Measurements from ENCODE around the gene DCAF8.

DCAF8 gene

DNA sequence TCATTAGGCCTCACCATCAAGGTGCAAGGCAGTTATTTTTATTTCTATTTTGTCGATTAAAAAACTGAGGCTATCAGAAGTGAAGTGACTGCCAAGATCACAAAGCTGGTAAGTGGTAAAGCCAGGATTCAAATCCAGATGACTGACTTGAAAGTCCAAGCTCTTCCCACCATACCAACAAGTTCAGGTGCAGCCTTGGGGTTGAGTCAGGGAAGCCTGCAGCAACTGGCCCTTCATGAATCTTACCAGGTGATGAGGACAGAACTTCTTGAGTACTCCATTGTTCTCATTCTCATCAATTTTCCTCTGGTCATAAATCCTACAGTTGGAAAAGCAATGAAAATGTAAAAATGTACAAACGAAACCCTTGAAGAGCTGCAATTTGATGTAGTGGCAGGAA, 37.0 kb downstream of the DCAF8 start:
- DNase-seq (ENCODE audit: low read depth): no peak

DNA sequence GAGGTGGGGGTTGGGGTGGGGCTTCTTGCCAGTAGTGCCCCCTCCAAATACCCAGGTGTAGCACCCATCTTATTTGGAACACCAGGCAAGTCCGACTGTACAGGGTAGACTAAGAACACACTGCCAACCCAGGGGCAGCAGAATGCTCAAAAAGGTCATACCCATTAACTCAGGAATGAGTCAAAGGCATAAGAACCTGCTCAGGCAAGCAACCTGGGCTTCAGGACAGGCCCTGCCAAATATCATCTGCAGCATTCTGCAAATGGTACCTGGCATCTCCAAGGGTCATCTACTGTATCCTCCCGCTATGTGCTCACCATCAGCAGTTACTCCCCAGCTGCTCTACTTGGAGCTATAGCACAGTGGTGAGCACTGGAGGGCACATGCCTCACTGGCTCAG, 37.7 kb downstream of the DCAF8 start:
- DNase-seq (ENCODE audit: low read depth): no peak

DNA sequence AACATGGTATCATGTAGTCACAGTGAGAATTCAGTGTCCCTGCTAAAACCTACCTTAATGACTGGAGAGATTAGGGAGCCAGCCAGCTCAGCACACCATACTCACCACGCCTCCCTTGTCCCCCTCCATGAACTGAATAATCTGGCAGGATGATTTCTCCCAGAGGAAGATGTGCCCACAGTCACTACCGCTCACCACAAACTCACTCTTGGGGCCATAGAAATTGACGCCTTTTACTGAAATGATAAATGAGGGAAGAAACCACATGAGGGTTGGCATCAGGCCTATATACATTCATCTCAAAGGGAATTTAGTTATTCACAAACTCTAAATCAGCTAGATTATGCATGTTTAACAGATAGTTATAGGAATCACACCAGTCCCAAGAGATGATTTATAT, 39.8 kb downstream of the DCAF8 start:
- DNase-seq (ENCODE audit: low read depth): no peak

DNA sequence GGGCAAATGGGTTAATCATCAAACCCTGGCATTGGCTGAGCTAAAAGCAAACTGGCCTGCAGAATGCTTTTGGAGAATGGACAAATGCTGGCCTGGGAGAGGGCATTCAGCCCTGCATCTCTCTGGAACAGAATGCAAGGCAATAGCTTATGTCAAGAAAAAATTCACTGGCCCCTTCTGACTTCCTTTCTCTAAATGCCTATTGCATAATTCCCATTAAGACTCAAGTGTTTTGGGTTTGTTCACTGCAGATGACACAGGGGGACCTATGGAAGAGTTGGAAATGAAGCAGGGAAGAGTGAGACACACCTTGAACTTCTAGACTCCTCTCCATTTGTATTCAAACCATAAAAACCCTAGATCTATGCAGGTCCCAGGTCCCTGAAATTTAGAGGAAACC, 41.3 kb downstream of the DCAF8 start:
- no peak for DNase-seq (ENCODE audit: low read depth)

DNA sequence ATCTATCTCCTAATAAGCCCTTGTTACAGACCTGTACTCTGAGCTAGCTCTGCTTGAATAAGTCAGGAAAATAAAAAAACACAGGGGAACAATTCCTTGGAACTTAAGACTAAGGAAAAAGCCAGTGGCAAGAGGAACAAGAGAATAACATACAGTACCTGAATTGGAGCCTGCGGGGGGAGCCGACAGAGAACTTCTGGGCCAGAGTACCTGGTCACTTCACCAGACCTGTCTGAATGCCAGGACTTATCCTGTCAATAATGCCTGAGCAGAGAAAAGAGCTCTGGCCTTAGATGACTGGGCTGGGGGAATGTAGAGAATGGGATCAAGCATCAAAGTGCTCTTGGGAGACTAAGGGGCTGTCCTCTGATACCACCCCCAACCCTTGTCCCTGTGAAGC, 42.0 kb downstream of the DCAF8 start:
- no peak for DNase-seq (ENCODE audit: low read depth)

DNA sequence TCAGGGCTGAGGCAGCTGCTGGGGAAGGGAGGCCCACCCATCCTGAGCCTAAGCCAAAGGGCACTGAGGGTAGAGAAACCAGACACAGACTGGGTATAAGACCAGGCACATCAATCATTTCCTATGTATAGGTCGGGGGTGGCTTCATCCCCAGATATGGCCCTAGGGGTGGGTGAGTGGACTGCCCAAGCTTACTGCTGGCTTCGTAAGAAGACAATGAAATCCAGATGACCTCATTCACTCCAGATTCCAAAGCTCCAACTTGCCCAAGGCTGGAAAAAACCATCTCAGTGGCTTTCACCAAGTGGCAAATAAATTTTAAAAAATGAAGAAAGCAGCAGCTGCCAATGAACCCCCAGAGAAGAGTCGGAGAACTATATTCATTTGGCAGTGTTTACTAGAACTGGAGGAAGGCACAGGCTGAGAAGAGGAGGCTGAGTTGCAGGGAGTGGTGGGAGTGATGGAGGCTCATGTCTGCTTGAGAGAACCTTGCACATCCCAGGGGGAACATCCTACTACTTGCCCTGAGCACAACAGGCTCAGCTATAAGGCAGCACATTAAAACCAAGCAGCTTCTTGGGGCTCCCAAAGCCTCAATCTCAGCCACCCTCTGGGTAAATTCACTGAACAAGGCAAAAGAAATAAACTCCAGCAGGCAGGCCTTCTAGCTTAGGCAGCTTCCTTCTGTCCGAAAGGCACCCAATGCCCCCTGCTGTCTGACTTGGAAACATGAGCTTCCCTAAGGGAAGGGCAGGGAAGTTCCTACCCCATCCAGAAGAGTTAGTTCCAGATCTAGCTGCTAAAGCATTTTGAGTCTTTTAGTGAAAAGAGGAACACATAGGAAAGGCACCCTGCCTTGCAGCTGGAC, 43.1 kb downstream of the DCAF8 start:
- no peak for DNase-seq (ENCODE audit: low read depth)

DNA sequence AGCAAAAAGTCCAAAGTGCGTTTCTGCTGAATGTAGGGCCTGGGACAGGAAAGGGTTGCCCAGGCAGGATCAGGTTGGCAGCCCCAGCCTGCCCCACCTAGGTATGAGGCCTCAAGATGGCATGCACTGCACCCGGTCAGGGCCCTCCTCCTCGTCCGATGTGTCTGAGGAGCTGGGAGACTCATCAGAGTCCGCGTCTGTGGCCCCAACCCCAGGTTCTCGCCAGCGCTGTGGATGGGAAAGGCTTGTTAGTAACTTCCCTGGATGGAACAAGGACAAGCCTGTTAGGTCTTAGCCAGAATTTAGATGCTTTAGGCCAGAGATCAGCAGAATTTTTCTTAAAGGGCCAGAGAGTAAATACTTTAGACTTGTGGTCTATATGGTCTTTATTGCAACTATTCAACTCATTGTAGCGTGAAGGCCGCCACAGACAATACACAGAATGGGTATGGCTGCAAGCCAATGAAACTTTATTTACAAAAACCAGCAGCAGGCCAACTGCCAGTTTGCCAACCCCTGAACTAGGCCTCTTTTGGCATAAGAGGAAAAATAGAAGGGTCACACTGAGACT, 44.8 kb downstream of the DCAF8 start:
- no peak for DNase-seq (ENCODE audit: low read depth)

DNA sequence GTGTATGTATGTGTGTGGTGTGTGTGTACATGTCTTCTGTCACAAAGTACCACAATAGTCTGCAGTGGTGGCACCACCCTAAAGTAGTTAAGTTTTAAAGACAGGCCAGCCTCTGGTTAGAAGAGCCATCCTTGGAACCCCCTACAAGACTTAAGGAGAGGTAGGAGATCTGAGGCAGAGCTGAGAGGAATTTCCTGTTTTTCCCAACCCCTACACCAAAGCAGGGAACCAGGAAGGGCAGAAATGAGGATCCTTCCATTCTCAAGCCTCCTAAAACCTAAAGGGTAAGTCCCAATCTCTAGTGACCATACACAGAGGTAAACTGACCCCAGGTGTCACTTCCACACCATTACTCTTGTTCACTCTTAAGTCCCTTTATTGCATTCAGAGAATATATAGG, 46.0 kb downstream of the DCAF8 start:
- no peak for DNase-seq (ENCODE audit: low read depth)

DNA sequence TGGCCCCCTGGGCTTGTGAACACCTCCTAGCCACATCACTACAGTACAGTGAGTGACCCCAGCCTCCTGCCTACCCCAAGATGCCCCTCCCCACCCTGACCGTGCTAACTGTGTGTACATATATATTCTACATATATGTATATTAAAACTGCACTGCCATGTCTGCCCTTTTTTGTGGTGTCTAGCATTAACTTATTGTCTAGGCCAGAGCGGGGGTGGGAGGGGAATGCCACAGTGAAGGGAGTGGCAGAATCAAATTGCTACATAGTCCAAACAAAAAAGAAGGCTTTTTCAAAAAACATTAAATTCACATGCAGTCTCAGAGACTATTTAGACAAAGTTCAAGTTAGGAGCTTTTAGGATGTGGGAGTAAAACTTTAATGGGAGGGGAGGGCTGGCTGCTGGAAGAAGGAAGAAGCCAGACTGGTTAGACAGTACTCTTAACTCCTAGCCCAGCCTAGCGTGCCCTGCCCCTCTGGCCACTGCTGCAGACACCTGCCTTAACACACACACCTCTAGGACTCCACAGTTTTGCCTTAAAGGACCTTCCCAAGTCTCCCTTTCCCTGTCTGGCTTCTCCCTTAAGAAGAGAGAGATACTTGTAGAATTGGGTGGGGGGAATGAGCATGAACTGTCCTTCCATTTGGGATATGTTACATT, 47.7 kb downstream of the DCAF8 start:
- DNase-seq (ENCODE audit: low read depth): no peak

DNA sequence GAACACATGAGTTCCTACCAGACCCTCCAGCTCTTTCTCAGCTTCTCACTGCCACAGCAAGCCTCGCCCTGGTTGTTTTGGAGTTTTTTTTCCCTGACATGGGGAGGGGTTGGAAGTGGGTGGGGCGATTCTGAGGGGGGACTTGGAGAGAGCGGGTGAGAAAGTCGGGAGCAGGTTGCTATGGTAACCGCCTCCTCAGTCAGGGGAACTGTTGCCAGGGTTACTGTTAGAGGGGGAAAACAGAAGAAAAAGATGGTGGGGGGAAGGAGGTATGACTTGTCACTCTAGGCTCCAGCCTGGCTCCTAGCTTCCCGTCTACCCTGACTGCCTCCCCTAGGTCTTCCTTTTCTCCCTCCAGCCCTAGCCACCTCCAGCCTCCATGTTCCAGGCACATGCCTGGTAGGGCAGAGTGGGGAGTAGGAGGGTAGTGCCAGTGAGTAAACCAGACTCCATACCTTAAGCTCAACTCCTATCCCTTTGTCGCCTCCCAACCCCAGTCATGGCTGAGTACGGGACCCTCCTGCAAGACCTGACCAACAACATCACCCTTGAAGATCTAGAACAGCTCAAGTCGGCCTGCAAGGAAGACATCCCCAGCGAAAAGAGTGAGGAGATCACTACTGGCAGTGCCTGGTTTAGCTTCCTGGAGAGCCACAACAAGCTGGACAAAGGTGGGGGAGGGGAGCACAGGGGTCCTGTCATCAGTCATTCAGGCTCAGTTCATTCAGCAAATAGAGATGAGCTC, 51.1 kb downstream of the DCAF8 start:
- no peak for DNase-seq (ENCODE audit: low read depth)

DNA sequence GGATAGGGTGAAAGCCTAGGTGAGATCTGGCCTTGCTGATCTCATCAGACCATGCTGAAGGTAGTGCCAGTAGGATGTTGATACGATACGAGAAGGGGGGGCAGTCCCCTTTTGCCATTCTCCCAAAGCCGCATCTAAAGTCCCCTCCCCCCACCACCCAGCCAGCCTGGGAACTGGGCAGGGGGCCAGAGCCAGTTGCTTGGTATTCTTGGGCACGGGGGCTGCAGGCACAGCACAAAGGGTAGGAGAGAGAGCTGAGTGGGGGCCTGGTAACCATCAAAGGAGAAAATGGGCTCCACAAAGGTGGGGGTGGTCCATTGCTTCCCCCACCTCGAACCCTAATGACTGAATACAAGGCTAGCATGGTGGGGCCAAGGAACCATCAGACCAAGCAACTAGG, 51.8 kb downstream of the DCAF8 start:
- no peak for DNase-seq (ENCODE audit: low read depth)

DNA sequence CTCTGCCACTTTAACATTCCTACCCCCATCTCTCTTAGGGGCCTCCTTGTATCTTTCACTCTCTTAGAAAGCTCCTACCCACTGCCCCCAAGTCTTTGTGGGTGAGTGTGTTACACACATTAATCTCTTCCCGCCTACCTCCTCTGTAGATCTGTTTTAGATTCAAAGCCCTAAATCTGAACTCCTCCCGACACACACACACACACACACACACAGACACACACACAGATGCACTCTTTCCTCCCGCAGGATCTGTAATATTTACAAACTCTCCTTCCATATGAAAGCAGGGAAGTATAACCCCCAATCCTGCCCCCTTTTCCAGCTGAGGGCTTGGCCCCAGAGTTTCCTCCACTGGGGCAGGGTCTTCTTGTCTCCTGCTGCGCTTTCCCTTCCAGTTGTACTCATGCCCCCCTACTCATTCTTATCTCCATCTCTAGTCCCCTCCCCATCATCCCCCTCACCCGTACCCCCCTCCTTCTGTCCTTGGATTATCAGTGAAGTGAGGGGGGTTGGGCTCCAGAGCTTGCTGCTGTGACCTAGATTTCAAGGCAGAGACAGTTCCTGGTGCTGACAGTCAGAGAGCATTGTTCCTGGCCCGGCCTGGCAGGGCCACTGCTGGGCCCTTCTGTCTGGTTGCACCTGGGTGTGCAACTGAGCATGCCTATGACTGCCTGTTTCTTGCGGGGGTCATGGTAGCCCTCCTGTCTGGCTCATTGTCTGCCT, 52.9 kb downstream of the DCAF8 start:
- no peak for DNase-seq (ENCODE audit: low read depth)

DNA sequence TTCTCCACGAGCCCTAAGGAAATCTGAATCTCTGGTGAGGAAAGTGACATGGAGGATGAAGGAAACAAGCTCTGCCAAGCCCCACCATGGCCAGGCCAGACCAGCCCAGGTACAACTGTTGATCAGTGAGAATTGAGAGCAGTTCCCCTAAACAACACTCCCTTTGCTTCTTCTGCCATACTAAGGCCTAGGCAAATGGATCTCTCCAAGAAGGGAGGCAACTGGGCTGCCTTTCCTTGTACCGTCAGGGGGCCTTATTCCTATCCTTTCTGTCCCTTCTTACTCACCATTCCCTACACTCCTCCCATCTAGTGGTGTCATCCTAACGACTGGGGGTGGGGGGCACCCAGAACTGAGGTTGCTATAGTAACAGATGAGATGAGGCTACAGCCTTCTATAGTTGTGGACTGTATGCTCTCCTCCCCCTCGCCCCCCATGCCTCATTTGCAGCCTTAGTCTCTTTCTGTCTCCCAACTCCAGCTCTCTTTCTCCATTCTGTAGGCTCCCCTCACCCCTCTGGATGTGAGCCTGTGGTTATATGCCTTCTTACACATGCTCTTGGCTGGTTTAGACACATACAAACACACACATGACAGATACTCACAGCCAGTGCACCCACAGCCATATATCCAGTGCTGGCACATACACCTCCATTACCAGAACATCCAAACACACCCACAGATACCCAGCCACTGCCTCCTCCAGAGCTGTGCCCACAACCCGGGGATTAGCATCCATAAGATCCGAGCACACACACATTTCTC, 53.6 kb downstream of the DCAF8 start:
- no peak for DNase-seq (ENCODE audit: low read depth)

DNA sequence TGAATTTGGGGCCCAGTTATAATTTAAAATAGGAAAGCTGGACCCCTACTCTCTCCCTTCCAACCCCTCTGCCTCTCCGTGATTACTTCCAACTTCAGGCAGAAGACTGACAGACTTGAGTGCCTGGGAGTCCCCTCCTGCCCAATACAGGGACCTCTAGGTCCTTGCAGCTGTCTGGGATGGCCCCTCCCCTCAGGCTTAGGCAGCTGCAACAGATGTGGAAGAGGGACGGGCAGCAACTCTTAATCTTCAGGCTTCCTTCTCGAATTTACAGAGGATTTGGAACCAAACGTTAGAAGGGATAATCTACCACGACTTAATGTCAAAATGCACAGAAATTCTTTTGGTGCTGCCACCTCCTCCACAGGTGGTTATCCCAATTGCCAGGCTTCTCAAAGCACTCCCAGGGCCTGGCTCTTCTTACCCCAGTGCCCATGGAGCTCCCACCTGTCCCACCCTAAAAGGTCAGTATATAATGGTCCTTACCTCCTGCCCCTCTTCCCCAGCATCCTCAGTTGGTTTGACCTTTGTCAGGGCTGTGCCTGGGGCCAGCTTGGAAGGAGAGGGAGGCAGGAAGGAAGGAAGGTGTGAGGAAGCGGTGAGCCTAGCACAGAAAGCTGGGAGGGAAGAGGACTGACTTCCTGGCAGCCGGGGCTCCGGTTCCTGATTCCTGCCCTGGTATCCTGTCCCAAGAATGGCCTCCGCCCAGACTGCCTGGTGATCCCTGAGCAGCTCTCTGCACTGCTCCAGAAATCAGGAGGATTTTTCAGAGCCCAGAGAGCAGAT, 54.4 kb downstream of the DCAF8 start:
- DNase-seq (ENCODE audit: low read depth): no peak

DNA sequence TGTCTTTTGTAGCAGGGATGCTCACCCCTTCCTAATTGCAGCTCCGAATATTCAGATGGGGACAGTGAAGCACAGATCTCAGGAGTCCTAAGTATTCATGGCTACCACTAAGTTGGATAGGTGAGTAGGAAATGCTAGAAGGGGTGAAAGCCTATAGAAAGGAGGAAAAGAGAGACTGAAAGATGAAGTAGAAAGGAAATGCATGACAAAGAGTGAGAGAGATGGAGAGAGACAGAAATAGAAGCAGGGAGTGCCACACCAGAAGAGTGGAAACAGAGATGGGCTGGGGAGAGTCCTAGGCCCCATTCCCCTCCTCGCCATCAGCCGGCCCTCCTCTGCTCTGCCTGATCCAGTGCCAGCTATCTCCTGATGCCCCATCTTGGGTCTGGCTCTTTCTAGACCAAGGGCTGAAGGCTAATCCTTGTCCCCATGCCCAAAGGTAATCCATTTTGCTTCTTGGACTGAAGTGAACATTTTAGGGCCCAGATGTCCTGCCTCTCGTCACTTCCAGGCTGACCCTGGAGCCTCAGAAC, 55.2 kb downstream of the DCAF8 start:
- DNase-seq (ENCODE audit: low read depth): no peak

DNA sequence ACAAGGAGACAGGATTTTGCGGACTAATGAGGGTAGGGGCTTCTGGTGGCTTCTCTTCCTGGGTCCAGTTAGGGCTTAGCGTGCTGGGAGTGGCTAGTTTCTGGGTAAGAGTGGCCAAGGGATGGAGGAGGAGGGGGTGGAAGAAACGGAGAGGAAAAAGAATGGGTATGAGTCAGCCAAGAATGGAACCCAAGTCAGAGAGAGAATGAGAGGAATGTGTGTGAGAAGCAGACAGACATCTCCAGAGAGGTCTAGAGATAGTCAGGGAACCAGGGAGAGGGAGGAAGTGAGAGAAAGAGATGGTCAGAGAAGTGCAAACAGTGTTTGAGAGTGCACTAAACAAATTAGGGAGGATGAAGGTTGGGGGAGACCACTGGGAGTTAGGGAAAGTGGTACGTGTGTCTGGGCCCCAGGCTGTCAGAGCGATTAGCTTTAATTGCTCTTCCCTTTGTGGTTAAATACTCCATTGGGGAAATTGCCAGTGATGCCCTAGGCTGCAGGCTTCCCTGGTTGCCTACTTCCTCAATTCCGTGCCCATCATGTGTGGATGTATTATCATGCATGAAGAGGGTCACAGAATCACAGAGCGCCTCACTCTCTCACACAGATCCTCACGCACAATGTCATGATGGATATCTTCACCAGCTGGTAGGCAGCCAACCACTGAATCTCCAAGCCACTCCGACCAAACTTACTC, 55.8 kb downstream of the DCAF8 start:
- no peak for DNase-seq (ENCODE audit: low read depth)

DNA sequence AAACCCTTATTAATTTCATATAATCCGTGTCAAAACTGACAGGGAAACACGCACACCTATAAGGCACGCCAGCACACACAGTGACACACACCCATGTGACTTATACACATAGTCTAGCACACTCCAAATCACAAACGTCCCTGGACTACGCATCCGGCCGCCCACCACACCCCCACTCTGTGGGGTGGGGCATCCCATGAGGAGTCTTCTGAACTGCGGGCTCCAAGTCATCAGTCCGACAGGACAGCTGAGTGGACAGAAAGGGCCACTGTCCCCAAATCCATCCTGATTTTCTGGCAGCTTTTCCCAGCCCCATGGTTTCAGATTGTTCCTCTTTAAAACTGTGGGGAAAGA, 56.3 kb downstream of the DCAF8 start:
- no peak for DNase-seq (ENCODE audit: low read depth)

DNA sequence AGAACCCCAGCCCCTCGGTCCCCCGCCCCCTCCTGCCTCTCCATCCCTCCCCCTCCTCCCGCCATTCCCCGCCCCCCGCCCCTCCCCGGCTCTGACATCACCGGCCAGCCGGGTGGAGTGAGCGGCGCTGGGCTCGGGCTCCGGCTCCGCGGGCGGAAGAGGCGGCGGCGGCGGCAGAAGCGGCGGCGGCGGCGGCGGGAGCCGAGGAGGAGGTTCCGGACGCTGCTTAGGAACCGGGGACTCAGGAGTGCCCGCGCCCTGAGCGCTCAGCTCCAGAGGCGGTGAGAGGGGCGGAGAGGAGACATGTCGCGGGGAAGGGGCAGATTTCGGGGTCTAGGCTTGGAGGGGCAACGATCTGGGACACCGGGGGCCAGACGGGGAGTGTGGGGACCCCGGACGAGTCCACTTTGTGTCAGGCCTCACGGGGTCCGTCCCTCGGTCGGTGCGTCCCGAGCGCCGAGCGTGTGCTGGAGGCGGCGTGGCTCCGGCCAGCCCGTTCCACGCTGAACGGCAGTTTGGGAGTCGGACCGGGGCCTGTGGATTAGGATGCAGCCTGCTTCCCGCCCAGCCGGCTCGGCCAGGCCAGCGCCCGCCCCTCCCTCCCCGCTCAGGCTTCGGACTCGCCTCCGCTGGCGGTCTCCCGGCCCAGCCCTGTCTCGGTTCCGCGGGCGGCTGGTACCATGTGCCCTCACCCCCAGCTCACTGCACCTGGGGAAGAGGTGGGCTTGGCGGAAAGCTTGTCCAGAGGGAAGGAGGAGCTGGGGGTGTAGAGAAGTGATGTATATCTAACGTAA, 56.9 kb downstream of the DCAF8 start, which contains the start of gene PEA15:
Gene PEA15, plus strand, starts transcription at position 143 of the 794 bp plus-strand sequence. CDS start 6,161 bp downstream, outside the sequence.
- DNase-seq (ENCODE audit: low read depth): peak; percentile 35

Measured in stimulated activated CD8-positive, alpha-beta memory T cell treated with anti-CD3 and anti-CD28 coated beads, Interleukin-15, amount 100 ng/mL, for 1 hour (primary cell).